GM18868 (cell line): ENCODE results near the gene LYSET.
"Not testable (repeated sequence)": the region's sequence is repeated elsewhere in the genome, so short reads cannot be mapped to it uniquely, and the experiment has no call there.

ENCODE experiments used
- ATAC-seq: cut with Tn5 transposase; IDR thresholded peaks from one replicate; pipeline ENCODE4 v1.9.1; 2021; ENCODE audit warnings: mild to moderate bottlenecking, moderate library complexity; ENCODE audit not compliant: unreplicated experiment

The LYSET gene

DNA sequence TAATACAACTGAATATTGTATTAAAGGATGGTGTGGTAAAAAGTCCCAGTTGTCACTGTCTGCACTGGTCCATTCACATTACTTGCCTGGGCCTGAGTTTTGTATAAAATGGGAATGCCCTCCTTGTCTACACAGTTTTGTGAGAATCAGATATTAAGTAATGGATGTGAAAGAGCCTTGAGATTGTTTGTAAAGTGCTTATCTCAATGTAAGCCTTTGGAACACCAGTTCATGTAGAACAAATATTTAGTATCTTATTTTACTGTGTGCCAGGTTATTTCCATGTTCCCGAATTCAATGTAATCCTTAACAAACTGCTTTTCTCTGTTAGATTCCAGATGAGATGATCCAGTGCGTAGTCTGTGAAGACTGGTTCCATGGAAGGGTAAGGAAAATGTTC lies 29.5 kb downstream of the LYSET start:
- ATAC-seq = no peak

DNA sequence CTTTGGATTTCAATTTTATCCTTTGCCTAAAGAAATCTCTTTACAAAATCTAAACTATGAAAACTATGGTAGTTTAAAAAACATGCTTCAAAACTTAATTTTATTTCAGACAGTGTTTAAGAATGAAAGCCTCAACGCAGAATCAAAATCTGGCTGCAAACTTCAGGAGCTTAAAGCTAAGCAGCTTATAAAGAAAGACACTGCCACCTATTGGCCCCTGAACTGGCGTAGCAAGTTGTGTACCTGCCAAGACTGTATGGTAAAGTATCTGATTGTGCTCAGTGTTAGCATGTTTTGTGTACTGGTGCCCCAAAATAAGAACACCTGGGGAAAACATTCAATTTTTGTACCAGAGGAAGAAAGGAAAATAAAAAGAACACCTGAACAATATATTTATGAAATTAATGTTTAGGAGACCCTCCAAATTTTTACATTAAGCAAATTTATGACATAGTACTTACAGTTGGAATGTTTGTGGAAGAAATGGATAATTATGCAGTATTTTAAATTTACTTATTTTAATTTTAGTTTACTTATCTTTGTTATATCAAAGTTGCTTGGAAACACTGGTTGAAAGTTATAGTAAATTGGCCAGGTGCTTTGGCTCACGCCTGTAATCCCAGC lies 34.1 kb downstream of the LYSET start:
- ATAC-seq = no peak

DNA sequence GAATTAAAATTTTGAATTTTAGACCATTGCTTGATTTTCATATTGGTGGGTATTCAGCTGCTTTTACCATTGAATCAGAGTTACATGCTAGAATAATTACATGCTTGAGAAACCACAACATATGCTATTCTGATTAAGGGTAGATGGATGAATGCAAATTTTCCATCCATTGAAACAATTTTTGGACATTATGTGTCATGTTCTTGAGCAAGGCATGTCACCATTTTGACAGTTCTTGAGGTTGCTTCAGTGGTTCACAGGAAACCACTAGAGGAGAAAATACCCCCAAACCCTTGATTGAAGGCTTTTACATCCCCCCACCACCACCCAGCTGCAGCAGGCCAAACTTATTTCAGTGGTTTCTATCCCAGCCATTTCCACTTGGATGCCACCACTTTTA lies 35.4 kb downstream of the LYSET start:
- no peak for ATAC-seq

DNA sequence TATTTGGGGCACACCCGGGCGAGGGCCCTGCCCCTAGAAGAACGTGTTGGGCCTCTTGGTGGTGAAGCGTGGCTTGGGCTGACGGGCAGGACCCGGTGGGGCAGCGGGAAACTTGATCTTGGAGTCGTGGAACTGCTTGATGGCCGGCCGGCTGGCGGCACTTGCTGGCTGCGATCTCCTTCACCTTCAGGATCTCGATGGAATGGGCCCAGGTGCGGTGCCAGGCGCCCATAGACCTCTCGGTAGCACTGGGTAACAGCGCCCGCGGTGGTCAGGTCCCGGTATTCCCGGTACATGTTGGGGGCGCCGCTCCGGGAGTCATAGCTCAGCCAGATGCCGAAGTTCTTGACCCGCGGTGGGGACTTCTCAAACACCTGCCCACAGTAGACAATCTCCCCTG lies 38.4 kb downstream of the LYSET start:
- ATAC-seq = no peak

DNA sequence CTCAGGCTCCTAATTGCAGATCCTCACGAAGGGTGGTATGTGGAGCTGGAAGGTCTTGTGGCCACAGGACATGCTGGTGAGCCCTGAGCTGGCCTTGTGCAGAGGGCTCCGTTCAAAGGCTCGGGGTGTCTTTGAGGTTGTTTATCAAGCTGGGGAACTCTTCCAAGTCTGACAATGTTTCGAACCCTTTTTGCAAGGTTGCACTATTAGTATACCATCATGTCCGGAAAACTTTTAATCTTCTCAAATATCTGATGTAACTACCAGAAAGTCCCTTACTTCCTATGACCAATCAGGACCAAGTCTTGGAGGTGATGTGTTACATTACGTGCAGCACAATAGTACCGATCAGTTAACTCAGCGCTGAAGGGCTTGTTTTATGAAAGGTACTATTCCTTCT lies 43.4 kb downstream of the LYSET start:
- ATAC-seq = no peak

DNA sequence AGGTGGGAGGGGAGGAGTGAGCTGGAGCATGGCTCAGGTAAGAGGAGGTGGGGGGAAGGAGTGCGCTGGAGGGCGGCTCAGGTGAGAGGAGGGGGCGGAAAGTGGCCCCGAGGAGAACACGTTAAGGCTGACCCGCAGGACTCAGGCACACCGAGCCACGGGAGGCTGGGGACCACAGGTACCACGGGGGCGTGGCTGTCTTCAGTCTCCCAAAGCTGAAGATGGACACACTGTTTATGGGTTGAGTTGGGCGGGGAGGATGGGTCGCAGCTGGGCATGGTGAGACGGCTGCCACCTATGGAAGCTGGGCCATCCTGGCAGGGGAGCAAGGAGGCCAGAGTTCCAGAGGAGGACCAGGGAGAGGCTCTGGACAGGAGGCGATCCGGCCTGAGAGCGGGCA lies 45.4 kb downstream of the LYSET start:
- ATAC-seq = no peak

DNA sequence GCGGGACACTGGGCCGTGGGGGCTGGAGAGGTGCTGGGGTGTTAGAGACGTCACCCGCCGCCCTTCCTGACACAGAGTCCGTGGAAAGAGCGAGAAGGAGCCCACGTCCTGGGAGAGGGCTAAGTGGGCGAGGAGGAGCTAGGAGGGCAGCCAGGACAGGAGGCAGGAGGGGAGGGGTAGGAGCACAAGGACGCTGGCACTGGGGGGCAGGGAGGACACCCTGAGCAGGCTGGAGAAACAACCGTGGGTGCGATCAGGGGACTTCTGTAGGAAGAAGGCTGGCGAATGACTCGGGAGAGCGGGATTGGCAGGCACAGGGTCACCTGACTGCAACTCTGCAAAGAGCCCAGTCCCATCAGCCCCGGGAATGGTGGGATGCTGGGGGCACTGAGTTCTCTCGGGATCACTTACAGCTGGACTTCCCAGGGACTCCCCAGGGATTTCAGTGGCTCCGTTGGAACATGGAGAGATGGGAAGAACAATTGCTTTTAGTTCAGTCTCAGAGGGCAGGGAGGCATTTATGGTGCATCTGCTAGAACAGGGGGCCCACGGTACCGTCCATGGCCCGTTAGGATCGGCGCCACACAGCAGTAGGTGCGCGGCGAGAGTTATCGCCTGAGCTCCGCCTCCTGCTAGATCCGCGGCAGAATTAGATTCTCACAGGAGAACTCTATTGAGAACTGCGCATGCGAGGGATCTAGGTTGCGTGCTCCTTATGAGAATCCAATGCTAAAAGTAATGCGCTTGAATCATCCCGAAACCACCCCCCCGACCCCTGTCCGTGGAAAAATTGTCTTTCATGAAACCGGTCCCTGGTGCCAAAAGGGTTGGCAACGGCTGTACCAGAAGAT lies 46.2 kb downstream of the LYSET start:
- no peak for ATAC-seq

DNA sequence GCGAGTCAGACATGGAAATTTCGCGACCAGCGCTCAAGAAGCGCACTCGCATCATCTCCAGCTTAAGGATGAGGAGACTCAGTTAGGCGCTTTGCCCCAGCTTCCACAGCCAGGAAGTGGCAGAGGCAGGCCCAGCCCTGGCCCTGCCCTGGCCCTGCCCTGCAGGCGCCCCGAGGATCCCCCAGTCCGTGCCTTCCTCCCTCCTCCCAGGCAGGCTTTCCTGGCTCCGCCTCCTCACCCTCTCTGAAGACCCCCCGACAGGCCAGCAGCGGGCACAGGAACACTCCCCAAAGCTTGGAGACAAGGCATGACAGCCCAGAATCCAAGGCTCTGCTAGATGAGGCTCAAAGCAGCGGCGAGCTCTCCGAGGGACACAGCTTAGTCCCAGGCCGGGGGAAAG lies 47.0 kb downstream of the LYSET start:
- ATAC-seq = no peak

DNA sequence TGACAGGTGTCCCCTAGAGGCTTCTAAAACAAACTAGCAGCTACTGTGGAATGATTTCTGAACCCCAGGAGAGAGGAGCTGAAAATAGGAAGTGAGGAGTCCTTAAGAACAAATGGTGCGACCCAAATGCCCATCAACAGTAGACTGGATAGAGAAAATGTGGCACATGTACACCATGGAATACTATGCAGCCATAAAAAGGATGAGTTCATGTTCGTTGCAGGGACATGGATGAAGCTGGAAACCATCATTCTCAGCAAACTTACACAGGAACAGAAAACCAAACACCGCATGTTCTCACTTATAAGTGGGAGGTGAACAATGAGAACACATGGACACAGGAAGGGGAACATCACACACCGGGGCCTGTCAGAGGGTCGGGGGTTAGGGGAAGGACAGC lies 48.0 kb downstream of the LYSET start:
- not testable (repeated sequence) for ATAC-seq

DNA sequence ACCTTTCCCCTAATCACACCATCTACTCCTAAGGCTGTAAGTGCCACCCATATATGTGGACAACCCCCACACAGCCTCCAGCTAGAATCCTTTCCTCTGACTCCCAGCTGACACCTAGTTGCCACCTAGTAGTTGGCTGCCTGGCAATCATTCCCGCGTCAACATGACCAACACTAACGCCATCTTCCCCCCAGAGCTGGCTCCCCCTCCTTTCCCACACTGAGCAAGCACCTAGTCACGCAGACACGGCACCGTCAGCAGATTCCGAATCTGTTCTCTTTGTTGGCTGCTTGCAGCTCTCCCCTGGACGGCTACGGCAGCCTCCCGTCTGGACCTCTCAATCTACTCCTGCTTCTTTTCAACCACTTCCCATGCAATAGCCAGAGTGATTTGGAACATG lies 49.7 kb downstream of the LYSET start:
- ATAC-seq = no peak
